Effector memory CD8-positive, alpha-beta T cell (primary cell): ENCODE measurements around the gene TFR2.

ENCODE experiments used
- ATAC-seq: fragments of 150-1000 bp; cut with Tn5 transposase; replicated peaks from 2 replicates; pipeline ENCODE4 v1.10.0; 2021; ENCODE audit warnings: mild to moderate bottlenecking, moderate library complexity
- DNase-seq, 3 experiments: peaks; one replicate each; pipeline ENCODE4 v3.0.0; 2021
- H3K27ac Mint-ChIP-seq, 2 donors: one replicate each; pipeline ENCODE4 v1.8.0; 2022; ENCODE audit warnings: mild to moderate bottlenecking in 2 of 2, mixed read lengths in 2 of 2, moderate library complexity in 2 of 2
- H3K27me3 Mint-ChIP-seq, 2 donors: one replicate each; pipeline ENCODE4 v1.8.0; 2022; ENCODE audit warnings: mixed read lengths in 2 of 2
- H3K36me3 Mint-ChIP-seq: one replicate; pipeline ENCODE4 v1.8.0; 2022; ENCODE audit warnings: mild to moderate bottlenecking, moderate library complexity, mixed read lengths; ENCODE audit not compliant: insufficient read depth
- H3K4me1 Mint-ChIP-seq, 2 donors: one replicate each; pipeline ENCODE4 v1.8.0; 2022; ENCODE audit warnings: low read depth in 2 of 2, mixed read lengths in 2 of 2
- H3K4me3 Mint-ChIP-seq, 2 donors: one replicate each; pipeline ENCODE4 v1.8.0; 2022; ENCODE audit warnings: mild to moderate bottlenecking in 2 of 2, mixed read lengths in 2 of 2, moderate library complexity in 2 of 2
- H3K9me3 Mint-ChIP-seq, 2 donors: one replicate each; pipeline ENCODE4 v1.8.0; 2022; ENCODE audit warnings: mixed read lengths in 2 of 2

TFR2 gene

GRCh38 chr7:100626055-100626454 is 15.3 kb downstream of the TFR2 start:
- H3K4me1 Mint-ChIP-seq = peaks cover 23 to 35% of the 10 kb centered on the region in 2 donors
- peaks cover 4% of the 10 kb centered on the region for H3K36me3 Mint-ChIP-seq
- peak overlapping the region; percentile 74 to 79 for H3K4me3 Mint-ChIP-seq
- no peaks in the 10 kb centered on the region for H3K9me3 Mint-ChIP-seq
- H3K27ac Mint-ChIP-seq = peak overlapping the region; percentile 84 to 89
- no peak for DNase-seq
- H3K27me3 Mint-ChIP-seq = no peaks in the 10 kb centered on the region
- no peak for ATAC-seq

DNA sequence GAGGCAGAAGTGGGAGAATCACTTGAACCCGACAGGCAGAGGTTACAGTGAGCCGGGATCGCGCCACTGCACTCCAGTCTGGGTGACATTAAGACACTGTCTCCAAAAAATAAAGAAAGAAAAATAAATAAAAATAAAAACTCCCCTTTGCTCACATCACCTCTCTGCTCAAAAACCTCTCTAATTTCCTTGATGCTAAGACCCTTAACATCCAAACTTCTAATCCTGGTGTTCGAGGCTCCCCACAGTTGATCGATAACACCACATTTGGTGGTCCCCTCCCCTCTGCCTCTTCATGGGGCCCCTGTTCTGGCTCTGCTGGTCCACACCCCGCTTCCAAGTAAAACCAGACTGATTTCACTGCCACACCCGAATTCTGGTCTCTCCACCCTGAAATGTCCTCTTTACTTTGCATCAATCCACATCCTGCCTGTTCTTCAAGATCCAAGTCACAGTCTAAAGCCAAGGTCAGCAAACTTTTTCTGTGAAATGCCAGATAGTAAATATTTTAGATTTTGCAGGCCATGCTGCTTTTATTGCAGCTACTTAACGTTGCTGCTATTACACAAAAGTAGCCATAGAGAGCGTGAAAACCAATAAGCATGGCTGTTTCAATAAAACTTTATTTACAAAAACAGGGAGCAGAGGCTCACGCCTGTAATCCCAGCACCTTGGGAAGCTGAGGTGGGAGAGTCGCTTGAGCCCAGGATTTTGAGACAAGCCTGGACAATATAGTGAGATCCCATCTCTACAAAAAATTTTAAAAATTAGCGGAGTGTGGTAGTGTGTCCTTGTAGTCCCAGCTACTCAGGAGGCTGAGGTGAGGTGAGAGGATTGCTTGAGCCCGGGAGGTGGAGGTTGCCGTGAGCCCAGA is 17.2 kb downstream of the TFR2 start:
- H3K36me3 Mint-ChIP-seq = peaks cover 4% of the 10 kb centered on the region
- H3K4me3 Mint-ChIP-seq = no peak overlapping the region
- no peaks in the 10 kb centered on the region for H3K9me3 Mint-ChIP-seq
- no peak for DNase-seq
- peaks cover 15 to 27% of the 10 kb centered on the region in 2 donors for H3K4me1 Mint-ChIP-seq
- no peaks in the 10 kb centered on the region for H3K27me3 Mint-ChIP-seq
- H3K27ac Mint-ChIP-seq = no peak overlapping the region
- ATAC-seq = no peak

GRCh38 chr7:100621554-100621953 is 19.8 kb downstream of the TFR2 start:
- H3K4me1 Mint-ChIP-seq = peaks cover 7 to 12% of the 10 kb centered on the region in 2 donors
- no peak overlapping the region for H3K27ac Mint-ChIP-seq
- no peak overlapping the region for H3K4me3 Mint-ChIP-seq
- no peak for DNase-seq
- ATAC-seq = no peak
- peaks cover 12% of the 10 kb centered on the region for H3K36me3 Mint-ChIP-seq
- H3K27me3 Mint-ChIP-seq = no peaks in the 10 kb centered on the region
- no peaks in the 10 kb centered on the region for H3K9me3 Mint-ChIP-seq

- H3K4me1 Mint-ChIP-seq = peaks cover 4 to 5% of the 10 kb centered on the region in 2 donors
- no peaks in the 10 kb centered on the region for H3K9me3 Mint-ChIP-seq
- no peak overlapping the region for H3K27ac Mint-ChIP-seq
- peaks cover 12% of the 10 kb centered on the region for H3K36me3 Mint-ChIP-seq
- no peak for ATAC-seq
- no peak overlapping the region for H3K4me3 Mint-ChIP-seq
- DNase-seq = no peak
- H3K27me3 Mint-ChIP-seq = no peaks in the 10 kb centered on the region
These were observed 20.5 kb downstream of the TFR2 start for GRCh38 chr7:100620804-100621203.

DNA sequence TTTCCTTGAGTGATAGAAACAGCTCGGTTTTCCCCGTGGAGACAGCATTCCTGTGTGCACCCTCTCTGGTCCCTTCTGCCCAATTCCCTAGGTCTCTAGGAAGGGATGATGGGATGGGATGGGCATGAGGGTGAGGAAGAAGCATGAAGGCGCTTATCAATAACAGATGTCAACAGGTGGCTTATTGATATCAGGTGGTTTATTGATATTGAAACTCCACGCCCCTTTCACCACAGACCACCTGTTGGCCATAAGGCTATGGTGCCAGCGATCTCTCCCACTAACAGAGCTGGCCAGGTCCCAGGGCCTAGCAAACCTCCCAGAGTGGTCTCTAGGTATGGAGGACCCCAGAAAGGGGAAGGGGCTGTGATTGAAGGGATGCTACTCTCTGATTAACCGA is 21.1 kb downstream of the TFR2 start:
- Mint-ChIP-seq H3K27me3 (no peaks in the 10 kb centered on the region), H3K4me1 (peaks cover 0 to 2% of the 10 kb centered on the region in 2 donors), H3K9me3 (no peaks in the 10 kb centered on the region), H3K4me3 (no peak overlapping the region), H3K36me3 (peaks cover 12% of the 10 kb centered on the region), H3K27ac (no peak overlapping the region)
- no peak for ATAC-seq
- DNase-seq = no peak

GRCh38 chr7:100614308-100614861 is 27.0 kb downstream of the TFR2 start:
- ATAC-seq (no peak), DNase-seq (no peak)
- peak overlapping the region in 1 of 2 donors; percentile 46 for H3K27ac Mint-ChIP-seq
- H3K27me3 Mint-ChIP-seq = no peaks in the 10 kb centered on the region
- H3K9me3 Mint-ChIP-seq = no peaks in the 10 kb centered on the region
- peaks cover 25% of the 10 kb centered on the region for H3K36me3 Mint-ChIP-seq
- H3K4me3 Mint-ChIP-seq = no peak overlapping the region
- H3K4me1 Mint-ChIP-seq = peaks cover 17 to 22% of the 10 kb centered on the region in 2 donors

DNA sequence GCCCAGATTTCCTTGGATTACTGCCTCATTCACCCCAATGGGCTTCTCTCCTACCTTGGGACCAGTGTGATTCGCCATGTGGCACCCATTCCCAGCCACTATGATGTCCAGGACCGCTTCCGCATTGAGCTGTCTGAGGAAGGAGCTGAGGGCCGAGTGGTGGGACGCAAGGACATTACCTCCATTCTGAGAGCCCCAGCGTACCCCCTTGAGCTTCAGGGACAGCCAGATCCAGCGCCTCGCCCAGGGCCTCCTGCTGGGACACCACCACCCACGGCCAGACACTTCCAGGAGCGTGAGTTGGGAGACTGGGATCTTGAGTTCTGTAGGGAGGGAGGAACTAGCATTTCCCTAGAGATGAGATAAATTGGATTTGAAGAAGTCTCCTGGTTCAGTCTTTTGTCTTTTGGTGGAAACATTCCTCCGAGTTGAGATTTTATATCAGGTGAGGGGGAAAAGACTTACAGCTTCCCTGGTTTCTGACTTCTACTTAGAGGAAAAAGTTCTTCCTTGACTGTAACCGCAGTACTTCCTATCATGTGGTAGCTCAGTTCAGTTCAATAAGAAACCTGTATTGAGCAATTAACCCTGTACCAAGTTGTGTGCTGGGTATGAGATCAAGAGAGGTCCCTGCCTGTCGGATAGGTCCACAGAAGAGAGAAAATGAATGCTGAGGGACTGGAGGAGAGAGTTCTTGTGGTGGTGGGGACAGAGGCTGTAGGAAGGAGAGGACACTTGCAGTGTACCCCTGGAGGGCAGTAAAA is 27.8 kb downstream of the TFR2 start:
- peak overlapping the region; percentile 98 for H3K4me3 Mint-ChIP-seq
- peak overlapping the region in 1 of 2 donors; percentile 46 for H3K27ac Mint-ChIP-seq
- H3K36me3 Mint-ChIP-seq = peaks cover 20% of the 10 kb centered on the region
- H3K4me1 Mint-ChIP-seq = peaks cover 17 to 22% of the 10 kb centered on the region in 2 donors
- H3K27me3 Mint-ChIP-seq = no peaks in the 10 kb centered on the region
- DNase-seq (no peak), ATAC-seq (no peak)
- H3K9me3 Mint-ChIP-seq = no peaks in the 10 kb centered on the region

DNA sequence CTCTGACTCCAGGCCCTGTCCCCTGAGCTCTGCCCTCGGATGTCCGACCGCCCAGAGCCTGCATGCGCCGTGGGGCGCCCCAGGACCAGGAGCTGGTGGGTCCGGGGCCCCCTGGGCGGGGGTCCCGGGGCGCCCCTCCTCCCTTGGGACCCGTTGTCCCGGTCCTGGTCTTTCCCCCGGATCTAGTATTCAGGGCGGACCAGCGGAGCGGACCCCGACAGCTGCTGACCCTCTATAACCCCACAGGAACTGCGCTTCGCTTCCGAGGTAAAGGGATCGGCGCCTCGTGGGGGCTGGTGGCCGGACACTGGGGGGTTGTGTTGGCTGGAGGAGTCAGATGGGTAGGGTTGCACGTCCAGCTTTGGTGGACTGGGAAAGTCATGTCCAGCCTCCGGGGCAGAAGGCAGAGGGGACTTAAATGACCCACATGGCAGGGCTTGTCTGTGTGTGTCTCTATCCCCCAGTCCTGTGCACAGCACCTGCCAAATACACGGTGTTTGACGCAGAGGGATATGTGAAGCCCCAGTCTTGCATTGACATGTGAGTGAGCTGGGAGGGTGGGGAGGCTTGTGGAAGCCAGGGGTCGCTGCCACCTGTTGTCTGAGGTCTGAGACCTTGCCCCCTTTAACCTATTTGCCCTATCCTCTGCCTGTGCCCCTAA is 28.5 kb downstream of the TFR2 start:
- Mint-ChIP-seq H3K4me3 (peak overlapping the region; percentile 98), H3K36me3 (peaks cover 18% of the 10 kb centered on the region), H3K27me3 (no peaks in the 10 kb centered on the region), H3K9me3 (no peaks in the 10 kb centered on the region), H3K4me1 (peaks cover 17 to 22% of the 10 kb centered on the region in 2 donors), H3K27ac (peak overlapping the region; percentile 99)
- DNase-seq (peak in 1 of 3 experiments; percentile 12), ATAC-seq (no peak)

- Mint-ChIP-seq H3K4me3 (peak within 1 kb of the TSS; percentile 98), H3K4me1 (peaks cover 17 to 22% of the 10 kb centered on the region in 2 donors), H3K27me3 (no peaks in the 10 kb centered on the region), H3K36me3 (peaks cover 18% of the 10 kb centered on the region), H3K9me3 (no peaks in the 10 kb centered on the region), H3K27ac (peak within 1 kb of the TSS; percentile 99)
- ATAC-seq (peak; percentile 87), DNase-seq (peak; percentile 97 to 98 (median 97))
These were observed 29.2 kb downstream of the TFR2 start, which contains the start of gene MOSPD3 for GRCh38 chr7:100611983-100612729. Gene MOSPD3, plus strand, starts transcription at chr7:100612540. Its CDS starts 252 bp downstream, at chr7:100612792.

GRCh38 chr7:100609958-100610357 is 31.4 kb downstream of the TFR2 start:
- Mint-ChIP-seq H3K36me3 (peaks cover 20% of the 10 kb centered on the region), H3K4me3 (peak overlapping the region in 1 of 2 donors; percentile 98), H3K27me3 (no peaks in the 10 kb centered on the region), H3K4me1 (peaks cover 25 to 29% of the 10 kb centered on the region in 2 donors), H3K27ac (no peak overlapping the region), H3K9me3 (no peaks in the 10 kb centered on the region)
- no peak for DNase-seq
- no peak for ATAC-seq

DNA sequence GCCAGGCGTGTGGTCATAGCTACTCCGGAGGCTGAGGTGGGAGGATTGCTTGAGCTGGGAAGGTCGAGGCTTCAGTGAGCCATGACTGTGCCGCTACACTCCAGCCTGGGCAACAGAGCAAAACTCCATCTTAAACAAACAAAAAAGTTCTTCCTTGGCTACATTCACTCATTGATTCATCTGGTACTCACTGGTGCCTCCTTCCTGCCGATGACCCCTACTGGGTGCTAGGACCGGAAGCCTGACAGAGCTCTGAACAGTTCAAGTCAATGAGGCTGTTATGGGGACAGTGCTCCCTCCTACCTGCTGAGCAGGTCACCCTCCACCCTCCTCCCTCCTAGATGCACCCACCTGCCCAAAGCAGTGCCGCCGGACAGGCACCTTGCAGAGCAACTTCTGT is 34.2 kb downstream of the TFR2 start:
- H3K27me3 Mint-ChIP-seq = no peaks in the 10 kb centered on the region

GRCh38 chr7:100606313-100606712 is 35.0 kb downstream of the TFR2 start:
- Mint-ChIP-seq H3K9me3 (no peaks in the 10 kb centered on the region), H3K27ac (no peak overlapping the region), H3K27me3 (no peaks in the 10 kb centered on the region), H3K36me3 (peaks cover 12% of the 10 kb centered on the region), H3K4me1 (peaks cover 15 to 16% of the 10 kb centered on the region in 2 donors), H3K4me3 (peak overlapping the region in 1 of 2 donors; percentile 88)
- no peak for ATAC-seq
- no peak for DNase-seq

More for the DNA sequence above, 34.2 kb downstream of the TFR2 start:
- Mint-ChIP-seq H3K27ac (peak overlapping the region in 1 of 2 donors; percentile 49), H3K4me3 (peak overlapping the region in 1 of 2 donors; percentile 3), H3K9me3 (no peaks in the 10 kb centered on the region), H3K36me3 (peaks cover 17% of the 10 kb centered on the region), H3K4me1 (peaks cover 16 to 19% of the 10 kb centered on the region in 2 donors)
- DNase-seq = no peak
- ATAC-seq = no peak
